NCI-H774 (cell line): ENCODE results near the gene DNAJA2.
"Not testable (repeated sequence)": the region's sequence is repeated elsewhere in the genome, so short reads cannot be mapped to it uniquely, and the experiment has no call there.

ENCODE experiments used
- DNase-seq: peaks from one replicate; lab custom pipeline; 2025; lab: John Stamatoyannopoulos, UW

The DNAJA2 gene

GRCh38 chr16:46975165-46975564, 1.7 kb upstream of the DNAJA2 start:
- DNase-seq, result no peak

DNA sequence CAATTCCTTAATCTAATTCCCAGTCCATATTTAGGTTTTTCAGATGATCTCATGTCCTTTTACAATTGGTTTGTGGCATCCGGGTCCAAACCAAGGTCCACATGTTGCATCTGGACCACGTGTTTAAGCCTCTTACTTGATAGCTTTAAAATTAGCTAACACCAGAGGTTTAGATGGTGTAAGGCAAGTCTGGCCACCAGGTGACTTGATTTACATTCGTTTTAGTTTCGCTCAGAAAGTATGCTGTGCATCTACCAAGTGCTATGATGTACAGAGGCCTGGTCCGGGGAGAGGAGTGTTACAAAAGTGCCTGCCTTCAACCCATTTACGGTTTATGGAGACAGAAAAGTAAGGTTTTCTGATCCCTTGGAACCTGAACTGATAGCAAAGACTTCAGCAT, 878 bp upstream of the DNAJA2 start:
- no peak for DNase-seq

DNA sequence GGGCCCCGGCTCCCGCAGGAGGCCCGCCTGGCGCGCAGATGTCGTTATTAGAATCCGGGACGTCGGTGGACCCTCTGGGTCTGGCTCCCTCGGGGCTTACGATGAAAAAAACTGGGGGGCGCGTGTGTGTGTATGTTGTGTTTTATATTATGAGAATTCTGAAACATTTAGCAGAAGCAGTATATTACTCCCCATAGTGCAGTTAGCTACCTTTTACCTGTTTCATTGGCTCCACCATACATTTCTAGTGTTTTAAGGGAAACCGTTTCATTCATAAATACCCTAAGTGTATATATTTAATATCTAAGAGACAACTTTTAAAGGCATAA, 486 bp upstream of the DNAJA2 start:
- no peak for DNase-seq

GRCh38 chr16:46972429-46973206, 856 bp downstream of the DNAJA2 start:
- peak; percentile 36 for DNase-seq

GRCh38 chr16:46971271-46971670, 2.2 kb downstream of the DNAJA2 start:
- DNase-seq, result no peak

- DNase-seq, result no peak
Observed at GRCh38 chr16:46970089-46970488, 3.4 kb downstream of the DNAJA2 start.

GRCh38 chr16:46968063-46968435, 5.4 kb downstream of the DNAJA2 start:
- DNase-seq, result no peak

GRCh38 chr16:46962629-46963028, 10.8 kb downstream of the DNAJA2 start:
- no peak for DNase-seq

GRCh38 chr16:46961373-46962353, 11.8 kb downstream of the DNAJA2 start:
- DNase-seq, result no peak

GRCh38 chr16:46954562-46954961, 18.9 kb downstream of the DNAJA2 start:
- DNase-seq, result no peak

GRCh38 chr16:46950009-46950408, 23.5 kb downstream of the DNAJA2 start:
- no peak for DNase-seq

DNA sequence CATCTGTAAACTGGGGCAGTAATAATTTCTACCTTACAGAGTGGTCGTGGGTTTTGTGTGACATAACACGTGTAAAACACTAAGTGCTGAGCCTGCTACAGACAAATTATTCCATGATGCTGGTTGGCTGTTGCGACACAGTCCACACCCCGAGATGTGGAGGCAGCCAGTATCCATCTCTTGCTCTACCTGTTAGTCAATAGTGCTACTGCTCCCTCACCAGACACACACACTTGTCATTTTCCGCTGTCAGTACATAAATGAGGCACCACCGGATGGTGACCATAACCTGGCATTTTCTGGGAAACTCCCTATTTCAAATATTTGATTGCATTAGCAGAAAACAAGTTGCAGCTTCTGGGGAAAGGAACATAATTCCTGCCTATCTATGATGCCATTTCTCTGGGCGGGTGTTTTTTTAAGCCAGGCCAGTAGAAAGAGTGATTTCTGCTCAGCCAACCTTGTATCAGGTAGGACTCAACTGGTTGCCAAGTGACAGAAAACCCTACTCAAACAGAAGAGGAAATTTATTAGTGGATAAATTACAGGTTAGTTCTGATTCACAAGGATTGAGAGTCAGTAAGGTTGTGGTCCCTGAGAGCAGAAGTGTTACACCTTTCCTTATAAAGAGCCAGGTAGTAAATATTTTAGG, 24.1 kb downstream of the DNAJA2 start:
- DNase-seq, result peak; percentile 5

DNA sequence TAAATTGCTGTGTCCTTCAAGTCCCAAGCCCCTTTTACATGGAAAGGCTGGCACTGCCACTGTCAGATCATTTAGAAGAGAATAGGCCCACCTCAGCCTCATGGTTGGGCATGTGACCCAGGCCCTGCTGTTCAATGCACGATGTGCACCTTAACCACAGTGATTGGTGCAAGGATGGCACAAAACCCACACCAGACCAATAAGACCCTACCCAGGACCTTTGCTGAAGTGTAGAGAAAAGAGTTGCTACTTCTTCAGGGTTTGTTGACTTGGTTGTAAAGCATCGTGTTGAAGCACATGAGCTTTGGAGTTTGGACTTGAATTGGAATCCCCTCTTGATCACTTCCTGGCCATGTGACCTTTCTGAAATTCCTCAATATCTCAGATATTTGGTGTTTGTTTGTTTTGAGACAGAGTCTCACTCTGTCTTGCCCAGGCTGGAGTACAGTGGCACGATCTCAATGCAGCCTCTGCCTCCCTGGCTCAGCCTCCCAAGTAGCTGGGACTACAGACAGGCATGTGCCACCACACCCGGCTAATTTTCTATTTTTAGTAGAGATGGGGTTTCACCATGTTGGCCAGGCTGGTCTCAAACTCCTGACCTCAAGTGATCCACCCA, 24.8 kb downstream of the DNAJA2 start:
- DNase-seq, result no peak

- DNase-seq, result peak; percentile 6
Observed at GRCh38 chr16:46947900-46948547, 25.4 kb downstream of the DNAJA2 start.

DNA sequence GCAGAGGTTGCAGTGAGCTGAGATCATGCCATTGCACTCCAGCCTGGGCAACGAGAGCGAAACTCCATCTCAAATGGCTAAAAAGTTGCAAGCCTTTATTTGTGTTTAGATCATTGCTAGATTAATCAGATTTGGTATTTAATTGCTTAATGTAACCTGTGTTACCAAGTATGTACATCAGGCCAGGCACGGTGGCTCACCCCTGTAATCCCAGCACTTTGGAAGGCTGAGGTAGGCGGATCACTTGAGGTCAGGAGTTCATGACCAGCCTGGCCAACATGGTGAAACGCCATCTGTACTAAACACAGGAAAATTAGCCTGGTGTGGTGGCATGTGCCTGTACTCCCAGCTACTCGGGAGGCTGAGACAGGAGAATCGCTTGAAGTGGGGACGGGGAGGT, 28.8 kb downstream of the DNAJA2 start:
- not testable (repeated sequence) for DNase-seq

- no peak for DNase-seq
Observed at GRCh38 chr16:46937536-46937935, 35.9 kb downstream of the DNAJA2 start.

DNA sequence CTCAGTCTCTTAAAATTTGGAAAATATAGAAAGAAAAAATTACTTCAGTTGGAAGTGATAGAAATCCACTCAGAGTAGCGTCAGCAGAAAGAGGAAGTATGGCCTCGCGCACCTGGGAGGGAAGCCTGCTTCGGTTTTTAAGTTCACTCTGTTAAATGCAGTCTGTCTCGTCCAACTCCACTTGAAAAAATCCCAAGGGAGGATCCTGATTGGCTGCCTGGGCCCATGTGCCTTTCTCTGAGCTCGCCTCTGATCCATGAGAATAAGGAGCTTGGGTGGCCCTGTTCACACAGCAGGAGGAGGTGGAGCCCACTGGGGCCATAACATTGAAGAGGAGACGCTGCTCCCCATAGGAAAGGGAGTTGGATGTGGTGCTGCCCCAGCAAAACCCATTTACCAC, 40.7 kb downstream of the DNAJA2 start:
- DNase-seq, result no peak

- no peak for DNase-seq
Observed at GRCh38 chr16:46930861-46931260, 42.6 kb downstream of the DNAJA2 start.

GRCh38 chr16:46929378-46930332, 43.8 kb downstream of the DNAJA2 start:
- DNase-seq, result peak; percentile 31

- DNase-seq, result no peak
Observed at GRCh38 chr16:46928811-46929210, 44.7 kb downstream of the DNAJA2 start.

- DNase-seq, result no peak
Observed at GRCh38 chr16:46927273-46927672, 46.2 kb downstream of the DNAJA2 start.
